Eye (tissue), 1 donor: ENCODE data around the gene CAPZA1.
A peak's percentile ranks its signal among the peaks of the same experiment; 100 is the strongest.
"Not testable (repeated sequence)": the region's sequence is repeated elsewhere in the genome, so short reads cannot be mapped to it uniquely, and the experiment has no call there.

ENCODE experiments used
- DNase-seq: peaks from one replicate; pipeline ENCODE4 v3.0.0-alpha.2; 2015

CAPZA1 gene

GRCh38 chr1:112628516-112628915, 8.9 kb downstream of the CAPZA1 start:
- no peak for DNase-seq

GRCh38 chr1:112629256-112629655, 9.6 kb downstream of the CAPZA1 start:
- no peak for DNase-seq

GRCh38 chr1:112633628-112634027, 14.0 kb downstream of the CAPZA1 start:
- DNase-seq, result no peak

GRCh38 chr1:112634367-112634766, 14.7 kb downstream of the CAPZA1 start:
- DNase-seq, result no peak

- DNase-seq, result no peak
Observed at GRCh38 chr1:112636056-112636455, 16.4 kb downstream of the CAPZA1 start.

GRCh38 chr1:112636597-112637253, 17.1 kb downstream of the CAPZA1 start:
- DNase-seq, result no peak

GRCh38 chr1:112637254-112638109, 17.9 kb downstream of the CAPZA1 start:
- no peak for DNase-seq

GRCh38 chr1:112638110-112638428, 18.4 kb downstream of the CAPZA1 start:
- DNase-seq, result no peak

GRCh38 chr1:112640437-112640836, 20.8 kb downstream of the CAPZA1 start:
- not testable (repeated sequence) for DNase-seq

GRCh38 chr1:112643080-112643479, 23.4 kb downstream of the CAPZA1 start:
- no peak for DNase-seq

- no peak for DNase-seq
Observed at GRCh38 chr1:112646225-112646624, 26.6 kb downstream of the CAPZA1 start.

GRCh38 chr1:112651205-112651604, 31.6 kb downstream of the CAPZA1 start:
- no peak for DNase-seq

- DNase-seq, result no peak
Observed at GRCh38 chr1:112665857-112666256, 46.2 kb downstream of the CAPZA1 start.

- no peak for DNase-seq
Observed at GRCh38 chr1:112666946-112667345, 47.3 kb downstream of the CAPZA1 start.

- DNase-seq, result no peak
Observed at GRCh38 chr1:112672009-112672408, 52.4 kb downstream of the CAPZA1 start.

GRCh38 chr1:112672842-112673241, 53.2 kb downstream of the CAPZA1 start:
- no peak for DNase-seq

- DNase-seq, result peak; percentile 87
Observed at GRCh38 chr1:112673592-112674439, 54.2 kb downstream of the CAPZA1 start.

- no peak for DNase-seq
Observed at GRCh38 chr1:112674440-112674985, 54.9 kb downstream of the CAPZA1 start, which contains the start of gene MOV10. Gene MOV10 (plus strand): TSS chr1:112674659. CDS start chr1:112674913, 254 bp downstream.

- peak; percentile 86 for DNase-seq
Observed at GRCh38 chr1:112674986-112675727, 55.5 kb downstream of the CAPZA1 start.

GRCh38 chr1:112675728-112676381, 56.2 kb downstream of the CAPZA1 start:
- DNase-seq, result no peak

GRCh38 chr1:112676543-112676942, 56.9 kb downstream of the CAPZA1 start:
- no peak for DNase-seq

GRCh38 chr1:112677501-112677900, 57.9 kb downstream of the CAPZA1 start:
- DNase-seq, result no peak
